HG03342 (cell line): Measurements from ENCODE around the gene CYP26A1.

Source experiments
- ATAC-seq: cut with Tn5 transposase; IDR thresholded peaks from one replicate; pipeline ENCODE4 v1.9.1; 2021; ENCODE audit warnings: mild to moderate bottlenecking, moderate library complexity; ENCODE audit not compliant: unreplicated experiment

The CYP26A1 gene, protein sequence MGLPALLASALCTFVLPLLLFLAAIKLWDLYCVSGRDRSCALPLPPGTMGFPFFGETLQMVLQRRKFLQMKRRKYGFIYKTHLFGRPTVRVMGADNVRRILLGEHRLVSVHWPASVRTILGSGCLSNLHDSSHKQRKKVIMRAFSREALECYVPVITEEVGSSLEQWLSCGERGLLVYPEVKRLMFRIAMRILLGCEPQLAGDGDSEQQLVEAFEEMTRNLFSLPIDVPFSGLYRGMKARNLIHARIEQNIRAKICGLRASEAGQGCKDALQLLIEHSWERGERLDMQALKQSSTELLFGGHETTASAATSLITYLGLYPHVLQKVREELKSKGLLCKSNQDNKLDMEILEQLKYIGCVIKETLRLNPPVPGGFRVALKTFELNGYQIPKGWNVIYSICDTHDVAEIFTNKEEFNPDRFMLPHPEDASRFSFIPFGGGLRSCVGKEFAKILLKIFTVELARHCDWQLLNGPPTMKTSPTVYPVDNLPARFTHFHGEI

DNA sequence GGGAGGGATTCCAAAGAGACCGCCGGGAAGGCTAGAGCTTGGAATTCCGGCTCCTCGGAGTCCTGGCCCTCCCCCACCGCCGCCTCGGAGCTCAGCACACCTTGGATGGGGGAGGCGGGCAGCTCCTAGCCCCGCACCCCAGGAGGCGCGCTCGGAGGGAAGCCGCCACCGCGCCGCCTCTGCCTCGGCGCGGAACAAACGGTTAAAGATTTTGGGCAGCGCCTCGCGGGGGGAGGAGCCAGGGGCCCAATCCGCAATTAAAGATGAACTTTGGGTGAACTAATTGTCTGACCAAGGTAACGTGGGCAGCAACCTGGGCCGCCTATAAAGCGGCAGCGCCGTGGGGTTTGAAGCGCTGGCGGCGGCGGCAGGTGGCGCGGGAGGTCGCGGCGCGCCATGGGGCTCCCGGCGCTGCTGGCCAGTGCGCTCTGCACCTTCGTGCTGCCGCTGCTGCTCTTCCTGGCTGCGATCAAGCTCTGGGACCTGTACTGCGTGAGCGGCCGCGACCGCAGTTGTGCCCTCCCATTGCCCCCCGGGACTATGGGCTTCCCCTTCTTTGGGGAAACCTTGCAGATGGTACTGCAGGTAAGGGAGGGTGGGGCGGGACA is at the start of gene CYP26A1:
Gene CYP26A1, plus strand, starts transcription at position 355 of the 608 bp plus-strand sequence. Its CDS starts 42 bp downstream, at position 397.
- ATAC-seq: no peak

DNA sequence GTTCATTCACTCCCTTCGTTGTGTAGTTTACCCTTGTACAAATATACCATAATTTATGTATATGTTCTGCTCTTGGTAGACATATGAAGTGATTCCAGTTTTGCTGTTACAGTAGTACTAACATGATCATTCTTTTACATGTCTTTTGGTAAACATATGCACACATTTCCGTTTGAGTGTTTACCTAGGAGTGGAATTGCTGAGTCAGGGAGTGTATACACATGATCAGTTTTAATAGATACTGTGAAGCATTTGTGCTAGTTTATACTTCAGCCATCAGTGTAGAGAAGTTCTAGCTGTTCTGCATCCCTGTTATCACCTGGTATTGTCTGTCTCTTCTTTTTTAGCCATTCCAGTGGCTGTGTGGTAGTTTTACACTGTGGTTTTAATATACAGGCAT is 47.6 kb upstream of the CYP26A1 start:
- no peak for ATAC-seq

DNA sequence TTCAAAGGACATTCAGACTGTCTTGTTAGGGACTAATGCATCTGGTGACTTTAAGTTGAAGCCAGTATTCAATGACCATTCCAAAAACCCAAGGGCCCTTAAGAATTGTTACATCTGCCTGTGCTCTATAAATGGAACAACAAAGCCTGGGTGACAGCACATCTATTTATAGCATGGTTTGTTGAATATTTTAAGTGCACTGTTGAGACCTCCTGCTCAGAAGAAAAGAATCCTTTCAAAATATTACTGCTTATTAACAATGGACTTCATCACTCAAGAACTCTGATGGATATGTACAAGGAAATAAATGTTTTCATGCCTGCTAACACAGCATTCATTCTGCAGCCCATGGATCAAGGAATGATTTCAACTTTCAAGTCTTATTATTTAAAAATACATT is 46.2 kb upstream of the CYP26A1 start:
- ATAC-seq: no peak

DNA sequence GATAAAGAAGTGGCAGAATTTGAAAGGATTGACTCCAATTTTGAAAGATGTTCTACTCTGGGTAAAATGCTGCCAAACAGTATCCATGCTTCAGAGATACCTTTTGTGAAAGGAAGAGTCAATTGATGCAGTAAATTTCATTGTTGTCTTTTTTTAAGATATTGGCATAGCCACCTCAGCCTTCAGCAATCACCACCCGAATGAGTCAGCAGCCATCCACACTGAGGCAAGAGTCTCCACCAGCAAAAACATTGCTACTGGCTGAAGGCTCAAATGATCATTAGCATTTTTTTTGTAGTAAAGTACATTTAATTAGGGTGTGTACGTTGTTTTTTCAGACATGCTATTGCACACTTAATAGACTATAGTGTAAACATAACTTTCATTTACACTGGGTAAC is 44.8 kb upstream of the CYP26A1 start:
- ATAC-seq: no peak

DNA sequence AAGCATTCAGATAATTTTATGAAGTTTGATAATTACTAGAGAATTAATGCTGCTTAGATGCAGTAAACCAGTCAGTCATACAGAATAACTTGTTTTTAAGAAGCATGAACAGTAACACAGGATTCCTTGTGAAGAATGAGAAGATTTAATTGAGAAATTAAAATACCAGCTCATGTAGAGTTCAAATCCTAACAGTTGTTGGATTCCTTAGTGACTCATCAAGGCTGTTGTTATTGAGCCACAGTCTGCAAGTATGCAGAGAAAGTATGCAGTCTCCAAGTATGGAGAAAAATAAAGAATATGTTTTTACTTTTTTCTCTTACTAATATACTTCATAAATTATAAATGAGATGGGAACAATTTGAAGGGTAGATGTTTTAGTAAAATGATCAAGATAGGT is 43.3 kb upstream of the CYP26A1 start:
- ATAC-seq: no peak

DNA sequence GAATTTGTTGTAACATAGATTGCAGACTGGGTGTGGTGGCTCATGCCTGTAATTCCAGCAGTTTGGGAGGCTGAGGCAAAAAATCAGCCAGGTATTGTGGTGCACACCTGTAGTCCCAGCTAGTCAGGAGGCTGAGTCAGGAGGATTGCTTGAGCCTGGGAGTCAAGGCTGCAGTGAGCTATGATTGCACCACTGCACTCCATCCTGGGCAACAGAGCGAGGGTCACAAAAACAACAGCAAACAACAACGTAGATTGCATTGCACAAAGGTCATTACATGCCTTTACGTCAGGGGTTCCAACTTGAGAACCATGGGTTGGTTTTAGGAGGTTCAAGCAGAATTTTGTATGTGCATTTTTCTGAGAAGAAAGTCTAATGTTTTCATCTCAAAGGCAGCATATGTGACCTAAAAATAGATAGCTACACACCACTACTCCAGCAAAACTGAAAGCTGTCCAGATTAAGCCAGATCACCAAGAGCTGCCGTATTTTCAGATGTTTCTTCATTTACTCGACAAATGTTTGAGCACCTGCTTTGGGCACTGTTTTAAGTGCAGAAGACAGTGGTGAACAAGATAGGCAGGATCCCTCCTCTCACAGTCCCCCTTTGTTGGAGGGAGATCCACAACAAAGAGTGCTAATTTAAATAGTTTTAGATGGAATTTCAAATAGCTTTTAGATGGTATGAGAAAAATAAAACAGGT is 41.4 kb upstream of the CYP26A1 start:
- ATAC-seq: no peak

DNA sequence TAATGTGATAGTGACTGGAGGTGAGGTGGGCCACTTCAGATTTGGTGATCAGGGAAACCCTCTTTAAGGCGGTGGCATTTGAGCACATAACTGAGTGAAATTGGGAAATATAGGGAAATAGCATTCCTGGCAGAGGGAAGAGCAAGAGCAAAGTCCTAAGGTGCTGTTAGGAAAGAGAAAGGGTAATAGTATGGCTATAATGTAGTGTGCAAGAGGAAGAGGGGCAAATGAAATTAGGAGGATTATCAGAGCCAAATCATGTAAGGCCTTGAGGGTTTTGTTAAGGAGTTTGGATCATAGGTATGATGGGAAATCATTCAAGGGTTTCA is 40.9 kb upstream of the CYP26A1 start:
- no peak for ATAC-seq

DNA sequence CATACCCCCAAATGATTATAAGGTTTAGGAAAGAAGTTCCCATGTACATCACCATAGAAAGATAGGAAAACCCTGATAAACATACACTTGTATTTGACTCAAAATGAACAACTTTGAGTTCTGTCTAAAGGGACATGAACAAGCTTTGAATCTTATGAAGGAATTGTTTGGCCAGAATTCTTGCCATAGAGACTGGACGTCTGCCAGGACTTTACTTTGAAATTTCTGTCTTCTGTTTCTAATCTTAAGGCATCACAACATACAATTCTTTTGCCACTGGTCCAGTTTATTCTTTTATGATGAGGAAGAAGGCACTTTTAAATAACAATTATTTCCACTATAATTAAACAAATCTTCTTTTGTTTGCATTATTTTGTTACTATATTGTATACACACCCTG is 39.3 kb upstream of the CYP26A1 start:
- ATAC-seq: no peak

DNA sequence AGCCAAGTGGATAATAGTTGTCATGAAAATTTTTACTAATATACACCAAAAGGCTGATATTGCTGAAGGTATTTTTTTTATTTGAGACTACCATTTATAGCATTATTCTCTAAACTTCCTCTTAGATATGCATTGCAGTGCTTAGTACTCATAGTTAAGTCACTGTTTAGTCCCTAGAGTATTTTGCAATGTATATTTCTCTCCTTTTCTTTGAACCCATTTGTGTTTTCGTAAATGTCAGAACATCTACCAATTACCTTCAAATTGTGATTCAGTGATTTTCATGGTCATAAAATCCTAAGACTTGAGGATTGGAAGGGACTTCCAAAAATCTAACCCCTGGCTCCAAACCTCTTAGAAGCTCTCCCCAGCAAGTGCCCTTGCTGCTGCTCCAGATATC is 34.6 kb upstream of the CYP26A1 start:
- no peak for ATAC-seq

DNA sequence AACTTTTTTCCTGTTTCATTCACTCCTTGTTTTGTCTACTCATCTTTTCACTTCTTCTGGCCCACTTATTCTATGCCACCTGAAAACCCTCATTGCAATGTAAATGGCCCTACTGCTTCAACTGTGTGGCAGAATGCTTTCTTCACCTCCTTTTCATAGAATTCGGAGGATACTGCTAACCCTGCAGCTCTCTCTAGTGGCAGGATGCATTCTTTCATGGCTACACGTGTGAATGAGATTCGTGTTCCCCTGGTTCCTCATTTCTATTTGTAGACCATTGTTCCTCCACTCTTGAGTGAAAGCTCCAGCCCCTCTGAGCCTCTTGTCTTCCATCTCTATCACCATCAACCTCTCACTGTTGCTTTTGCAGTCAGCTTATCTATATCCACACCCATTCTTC is 34.0 kb upstream of the CYP26A1 start:
- peak; percentile 61 for ATAC-seq

DNA sequence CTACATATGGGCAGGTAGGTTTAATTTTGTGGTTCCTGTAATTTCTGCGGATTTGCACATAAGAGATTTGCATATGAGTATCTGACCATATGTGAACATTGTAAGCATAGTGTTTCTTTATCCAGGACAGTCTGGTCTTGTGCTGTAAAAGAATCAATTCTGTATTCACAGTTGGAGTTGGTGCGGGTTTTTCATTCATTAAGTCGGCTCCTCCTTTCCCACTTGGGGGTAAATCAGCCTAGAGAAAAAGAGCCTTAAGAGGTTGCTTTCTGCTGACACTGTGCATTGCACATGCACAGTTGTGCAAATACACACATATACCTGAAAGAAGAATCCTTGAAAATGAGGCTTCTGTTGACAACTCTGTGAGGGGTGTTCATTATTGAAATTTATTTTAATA is 19.2 kb upstream of the CYP26A1 start:
- no peak for ATAC-seq

DNA sequence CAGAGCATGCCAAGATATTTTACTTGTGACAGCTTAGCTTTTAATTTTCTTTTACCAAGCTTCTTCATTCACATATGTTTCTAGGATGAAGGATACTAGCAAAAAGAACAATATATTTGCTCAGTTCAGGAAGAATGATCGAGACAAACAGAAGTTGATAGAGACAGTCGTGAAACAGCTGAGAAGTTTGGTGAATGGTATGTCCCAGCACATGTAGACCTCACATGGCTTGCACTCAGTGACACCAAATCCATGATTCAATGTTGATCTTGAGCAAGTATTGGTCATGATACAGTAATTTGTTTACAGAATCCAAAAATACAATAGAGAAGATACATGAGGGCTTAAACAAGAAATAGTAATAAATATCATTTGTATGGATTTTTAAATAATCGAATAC is 15.6 kb upstream of the CYP26A1 start:
- ATAC-seq: no peak

DNA sequence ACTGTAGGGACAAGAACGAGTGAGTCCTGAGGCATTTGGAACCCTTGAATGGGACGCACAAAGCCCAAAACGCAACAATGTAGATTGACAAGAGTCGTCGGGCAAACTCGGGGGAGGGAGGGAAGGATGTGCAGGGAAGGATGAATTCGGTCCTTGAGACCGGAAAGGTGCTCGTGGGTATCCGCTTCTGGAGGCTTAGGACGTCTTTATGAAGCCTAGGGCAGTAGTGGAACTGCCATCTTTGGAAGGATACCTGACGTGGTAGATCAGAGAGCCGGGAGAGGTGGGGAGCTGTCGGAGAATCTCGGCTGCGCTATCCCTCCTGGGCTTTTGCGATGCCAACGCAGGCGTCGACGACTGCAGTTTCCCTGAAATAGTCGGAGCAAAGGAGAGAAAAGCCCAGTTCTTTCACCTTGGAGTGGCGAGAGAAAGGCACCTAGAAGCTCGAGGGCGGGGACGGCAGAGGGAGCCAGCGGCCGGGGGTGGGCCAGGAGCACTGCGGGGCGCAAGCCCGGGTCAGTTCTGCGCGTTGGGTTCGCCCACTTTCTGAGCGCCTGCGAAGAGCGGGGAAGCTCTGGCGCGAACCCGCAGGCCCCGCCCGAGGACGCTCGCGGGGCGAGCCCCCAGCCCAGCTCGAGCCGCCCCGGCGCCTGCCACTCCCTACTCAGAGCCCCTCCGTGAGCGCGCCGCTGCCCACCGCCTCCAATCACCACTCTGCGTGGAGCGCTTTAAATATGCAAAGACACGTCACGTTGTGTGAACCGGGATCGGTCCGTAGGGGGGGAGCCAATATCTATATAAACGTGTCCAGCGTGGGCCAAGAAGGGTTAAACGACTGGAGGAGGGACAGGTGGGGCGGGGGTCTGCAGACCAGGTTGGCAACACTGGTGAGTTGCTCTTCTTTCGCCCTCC is 13.5 kb upstream of the CYP26A1 start, which contains the start of gene CYP26C1:
Gene CYP26C1, plus strand, starts transcription at position 824 of the 912 bp plus-strand sequence. CDS start 466 bp downstream, outside the sequence.
- no peak for ATAC-seq

DNA sequence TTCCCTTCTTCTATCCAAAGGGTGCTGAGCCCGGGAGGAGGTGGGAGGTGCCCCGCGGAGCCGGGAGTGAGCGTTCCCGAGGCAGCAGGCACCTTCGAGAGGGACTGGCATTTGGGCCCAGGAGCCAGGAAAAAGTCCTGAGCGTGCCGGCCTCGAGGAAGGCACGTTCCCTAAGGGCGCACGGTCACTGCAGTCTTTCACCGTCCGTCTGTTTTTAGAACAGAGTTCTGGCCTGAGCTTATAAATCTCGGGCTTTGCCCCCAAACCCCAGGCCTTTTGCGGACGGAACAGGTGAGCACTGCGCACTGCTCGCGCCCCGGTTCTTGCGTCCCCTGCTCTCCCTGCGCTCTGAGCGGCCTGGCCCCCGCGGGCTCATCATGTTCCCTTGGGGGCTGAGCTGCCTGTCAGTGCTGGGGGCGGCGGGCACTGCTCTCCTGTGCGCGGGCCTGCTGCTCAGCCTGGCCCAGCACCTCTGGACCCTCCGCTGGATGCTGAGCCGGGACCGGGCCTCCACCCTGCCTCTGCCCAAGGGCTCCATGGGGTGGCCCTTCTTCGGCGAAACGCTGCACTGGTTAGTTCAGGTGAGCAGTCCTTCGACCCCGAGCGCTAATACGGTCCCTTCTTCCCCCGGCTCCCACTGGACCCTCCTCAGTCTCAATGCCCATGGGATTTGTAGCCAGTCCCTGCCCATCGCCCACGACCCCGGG is 12.7 kb upstream of the CYP26A1 start:
- no peak for ATAC-seq

DNA sequence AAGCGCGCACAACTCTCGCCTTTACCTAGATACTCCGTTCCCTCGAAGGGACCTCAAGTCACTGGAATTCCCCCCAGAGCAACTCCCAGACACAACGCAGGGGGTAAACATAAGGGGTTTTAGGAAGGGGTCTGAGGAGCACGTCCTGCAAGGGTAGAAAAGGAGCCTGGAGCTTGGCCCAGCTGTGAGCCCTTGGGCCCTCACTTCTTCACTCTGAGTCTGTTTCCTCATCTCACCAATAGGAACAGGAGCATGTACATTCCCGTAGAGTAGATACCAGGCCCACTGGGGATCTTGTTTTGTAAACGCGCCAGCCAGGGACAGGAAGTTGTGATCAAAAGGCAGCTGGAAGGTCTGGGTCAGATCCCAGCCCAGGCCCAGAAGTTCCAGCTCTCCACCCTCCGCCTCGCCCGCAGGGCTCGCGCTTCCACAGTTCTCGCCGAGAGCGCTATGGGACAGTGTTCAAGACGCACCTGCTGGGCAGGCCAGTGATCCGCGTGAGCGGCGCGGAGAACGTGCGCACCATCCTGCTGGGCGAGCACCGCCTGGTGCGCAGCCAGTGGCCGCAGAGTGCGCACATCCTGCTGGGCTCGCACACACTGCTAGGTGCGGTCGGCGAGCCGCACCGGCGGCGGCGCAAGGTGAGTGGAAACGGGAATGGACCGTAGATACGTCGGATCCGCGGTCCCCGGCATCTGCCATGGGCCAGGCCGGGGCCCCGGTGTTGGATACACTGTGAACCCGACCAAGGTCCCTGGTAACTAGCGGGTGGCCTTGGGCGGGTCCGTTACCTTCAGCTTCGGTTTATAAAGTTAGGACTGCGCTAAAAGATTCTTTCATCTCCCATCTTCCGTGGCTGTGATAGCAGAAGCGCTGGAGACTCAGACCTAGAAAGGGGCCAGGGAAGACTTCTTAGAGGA is 11.8 kb upstream of the CYP26A1 start:
- no peak for ATAC-seq

DNA sequence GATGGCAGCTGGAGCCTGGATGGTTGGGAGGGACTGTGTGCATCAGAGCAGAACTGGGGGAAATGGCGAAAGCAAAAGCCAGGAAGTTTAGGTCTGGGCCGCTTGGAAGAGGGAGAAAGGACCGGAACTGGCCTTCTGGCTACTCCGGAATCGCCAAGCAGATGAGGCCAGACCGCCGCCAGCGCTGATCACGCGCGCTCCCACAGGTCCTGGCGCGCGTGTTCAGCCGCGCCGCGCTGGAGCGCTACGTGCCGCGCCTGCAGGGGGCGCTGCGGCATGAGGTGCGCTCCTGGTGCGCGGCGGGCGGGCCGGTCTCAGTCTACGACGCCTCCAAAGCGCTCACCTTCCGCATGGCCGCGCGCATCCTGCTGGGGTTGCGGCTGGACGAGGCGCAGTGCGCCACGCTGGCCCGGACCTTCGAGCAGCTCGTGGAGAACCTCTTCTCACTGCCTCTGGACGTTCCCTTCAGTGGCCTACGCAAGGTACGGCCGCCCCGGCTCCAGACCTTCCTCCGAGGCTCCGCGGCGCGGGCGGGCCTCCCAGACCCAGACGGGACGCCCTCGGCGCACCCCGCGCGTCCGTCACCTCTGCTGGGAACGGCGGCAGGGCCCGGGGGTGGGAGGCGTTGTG is 11.1 kb upstream of the CYP26A1 start:
- ATAC-seq: peak; percentile 71

DNA sequence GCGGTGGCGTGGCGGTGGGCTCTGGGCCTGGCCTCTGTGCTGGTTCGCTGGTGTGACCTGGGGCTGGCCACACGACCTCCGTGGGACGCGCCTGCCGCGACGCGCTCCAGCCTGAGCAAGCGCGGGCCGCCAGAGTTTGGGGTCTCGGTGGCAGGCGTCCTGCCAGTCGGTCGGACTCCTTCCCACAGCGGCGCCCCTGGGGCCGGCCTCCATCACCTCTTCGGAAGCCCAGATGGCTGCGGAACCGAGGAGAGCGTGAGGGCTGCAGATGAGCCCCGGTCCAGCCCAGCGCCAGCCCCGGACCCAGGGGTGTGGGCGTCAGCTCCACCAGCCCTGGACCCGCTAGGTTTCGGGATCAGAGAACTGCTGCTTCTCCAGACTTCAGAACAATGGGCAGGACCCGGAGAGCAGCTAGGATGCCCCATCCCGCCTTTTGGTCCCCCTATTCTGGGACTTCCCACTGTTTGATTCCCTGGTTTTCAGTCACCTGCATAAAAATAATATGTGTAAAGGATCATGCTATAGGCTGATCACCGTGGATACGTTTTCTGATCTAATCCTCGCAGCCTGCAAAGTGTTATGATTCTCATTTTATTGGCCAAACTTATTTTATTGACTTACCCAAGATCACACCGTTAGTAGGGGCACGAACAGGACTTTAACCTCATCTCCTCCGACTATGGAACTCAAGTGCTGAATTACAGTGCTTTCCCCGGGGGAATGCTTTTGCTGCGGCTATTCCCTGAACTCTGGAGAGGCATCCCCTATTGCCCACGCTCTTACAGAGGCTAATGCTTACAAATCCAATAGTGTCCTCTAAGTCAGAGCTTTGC is 10.3 kb upstream of the CYP26A1 start:
- no peak for ATAC-seq
